HepG2 (cell line): ENCODE measurements around the gene TMCO4. TPM values are rescaled to one million over a fixed set of nuclear protein-coding genes. Genes with fewer than 3 reads are reported as not detected.

Experiments
- ATAC-seq: fragments of 200-7000 bp; cut with Tn5 transposase; 3 replicates; pipeline ENCODE4 v1.9.1; 2020; ENCODE audit warnings: mild to moderate bottlenecking, moderate library complexity
- BruUV-seq: library from RNA; stranded (reverse); fragments of 400-500 nt; replicated peaks from 2 replicates; lab custom pipeline; 2021; lab: Mats Ljungman, UMichigan
- CTCF ChIA-PET: fragments of 300-600 bp; formaldehyde crosslinking; extraction: SDS; loops from one replicate; lab custom pipeline; 2021; ENCODE audit warnings: low total read pairs, inconsistent platforms, low intra/inter-chr PET ratio; lab: Yijun Ruan, JAX
- POLR2A ChIA-PET: fragments of 350-600 bp; sonication (Branson Sonifier 250); formaldehyde crosslinking; loops from one replicate; lab custom pipeline; 2020; ENCODE audit warnings: antibody characterized with exemption, inconsistent platforms; lab: Yijun Ruan, JAX
- DNase-seq: peaks from one replicate; pipeline ENCODE4 v3.0.0-alpha.2; 2015; ENCODE audit warnings: low spot score
- FAIRE-seq: peaks from 3 replicates; lab custom pipeline; 2011; peaks lifted over from hg19 to GRCh38; lab: Jason Lieb, UNC
- H2AFZ ChIP-seq: one replicate; pipeline ENCODE4 v1.6.1; 2011; ENCODE audit warnings: low read length, inconsistent platforms
- H3K27ac ChIP-seq: fragments of 300-600 bp; 3 replicates; pipeline ENCODE4 v1.8.0; 2011; ENCODE audit warnings: mixed run types, mild to moderate bottlenecking, mixed read lengths, low read length, inconsistent platforms; ENCODE audit not compliant: insufficient read depth; ENCODE audit errors: extremely low read length
- H3K27me3 ChIP-seq, 2 experiments: fragments of 200-600 bp in 1 of 2; 2 replicates in 1 of 2; 3 replicates in 1 of 2; pipeline versions ENCODE4 v1.6.0 to v1.8.0; 2011; ENCODE audit warnings: low read length in 2 of 2, mild to moderate bottlenecking in 2 of 2, moderate library complexity in 2 of 2, inconsistent platforms in 1 of 2; ENCODE audit not compliant: insufficient read depth in 2 of 2, control insufficient read depth in 1 of 2
- H3K36me3 ChIP-seq, 2 experiments: fragments of 200-600 bp in 1 of 2; replicated peaks in 1 of 2; 2 replicates in 1 of 2; 3 replicates in 1 of 2; pipeline versions ENCODE4 v1.5.1 to v1.8.0; 2011; ENCODE audit warnings: low read length in 2 of 2, inconsistent platforms in 1 of 2; ENCODE audit not compliant: insufficient read depth in 2 of 2, control insufficient read depth in 1 of 2
- H3K4me1 ChIP-seq: 2 replicates; pipeline ENCODE4 v1.5.1; 2012; ENCODE audit warnings: low read length, inconsistent platforms; ENCODE audit not compliant: insufficient read depth
- H3K4me2 ChIP-seq: 2 replicates; pipeline ENCODE4 v1.6.0; 2011; ENCODE audit warnings: low read depth, low read length, inconsistent platforms
- H3K4me3 ChIP-seq, 3 experiments: fragments of 200-600 bp in 1 of 3; sonication (generic), shearing (Covaris generic) in 1 of 3; replicated peaks in 1 of 3; 2 replicates each; pipeline ENCODE4 v1.5.1; 2011 to 2016; ENCODE audit warnings: low read length in 3 of 3, inconsistent platforms in 2 of 3, low read depth in 2 of 3, mild to moderate bottlenecking in 2 of 3, control low read depth in 1 of 3, mixed read lengths in 1 of 3; ENCODE audit not compliant: insufficient read depth in 1 of 3
- H3K79me2 ChIP-seq: one replicate; pipeline ENCODE4 v1.6.1; 2011; ENCODE audit warnings: low read length, inconsistent platforms; ENCODE audit not compliant: insufficient read depth
- H3K9ac ChIP-seq: 2 replicates; pipeline ENCODE4 v1.6.0; 2011; ENCODE audit warnings: mild to moderate bottlenecking, low read depth, low read length, inconsistent platforms; ENCODE audit not compliant: insufficient read depth
- H3K9me3 ChIP-seq: 2 replicates; pipeline ENCODE4 v1.5.1; 2012; ENCODE audit warnings: mild to moderate bottlenecking, low read length
- H4K20me1 ChIP-seq: 2 replicates; pipeline ENCODE4 v1.6.0; 2011; ENCODE audit warnings: inconsistent platforms, mild to moderate bottlenecking, low read length, moderate library complexity; ENCODE audit not compliant: insufficient read depth
- AGO1 ChIP-seq: fragments of 200-400 bp; formaldehyde crosslinking; IDR thresholded peaks from 2 replicates; pipeline ENCODE4 v1.6.1; 2017; ENCODE audit warnings: mild to moderate bottlenecking, low read depth, low read length, moderate library complexity; ENCODE audit not compliant: poor library complexity, severe bottlenecking
- ARNTL ChIP-seq: sonication (generic); formaldehyde crosslinking; IDR thresholded peaks from 2 replicates; pipeline ENCODE4 v1.4.0; 2020; ENCODE audit warnings: mild to moderate bottlenecking, missing genetic modification reagents
- BCL6 ChIP-seq: IDR thresholded peaks from 2 replicates; pipeline ENCODE4 v1.6.1; 2016; ENCODE audit warnings: missing genetic modification reagents, missing compliant biosample characterization
- E2F2 ChIP-seq: sonication (generic); formaldehyde crosslinking; IDR thresholded peaks from 2 replicates; pipeline ENCODE4 v1.4.0; 2020; ENCODE audit warnings: missing genetic modification reagents, borderline replicate concordance
- FOXM1 ChIP-seq: sonication (generic); formaldehyde crosslinking; IDR thresholded peaks from 2 replicates; pipeline ENCODE4 v1.5.0; 2020; ENCODE audit warnings: missing genetic modification reagents
- FUBP1 ChIP-seq: sonication (generic); formaldehyde crosslinking; IDR thresholded peaks from 2 replicates; pipeline ENCODE4 v1.5.1; 2020; ENCODE audit warnings: missing genetic modification reagents, mild to moderate bottlenecking, borderline replicate concordance
- GLMP ChIP-seq: sonication (generic); formaldehyde crosslinking; IDR thresholded peaks from 2 replicates; pipeline ENCODE4 v1.9.0; 2021; ENCODE audit warnings: missing genetic modification reagents, mild to moderate bottlenecking, borderline replicate concordance
- IRF9 ChIP-seq: sonication (generic); formaldehyde crosslinking; IDR thresholded peaks from 2 replicates; pipeline ENCODE4 v1.8.0; 2022; ENCODE audit warnings: missing genetic modification reagents, mild to moderate bottlenecking, borderline replicate concordance
- KLF12 ChIP-seq: sonication (generic); formaldehyde crosslinking; IDR thresholded peaks from 2 replicates; pipeline ENCODE4 v1.4.0; 2020; ENCODE audit warnings: missing genetic modification reagents, borderline replicate concordance
- MED1 ChIP-seq: sonication (generic); formaldehyde crosslinking; IDR thresholded peaks from 2 replicates; pipeline ENCODE4 v1.4.0; 2020; ENCODE audit warnings: missing genetic modification reagents
- NFE2 ChIP-seq: sonication (generic); formaldehyde crosslinking; IDR thresholded peaks from 2 replicates; pipeline ENCODE4 v1.4.0; 2020; ENCODE audit warnings: missing genetic modification reagents
- TEAD2 ChIP-seq: sonication (generic); formaldehyde crosslinking; IDR thresholded peaks from 2 replicates; pipeline ENCODE4 v1.9.0; 2021; ENCODE audit warnings: missing genetic modification reagents
- ZBTB25 ChIP-seq: IDR thresholded peaks from 2 replicates; pipeline ENCODE4 v1.6.1; 2018; ENCODE audit warnings: missing genetic modification reagents
- ZNF121 ChIP-seq: sonication (generic); formaldehyde crosslinking; IDR thresholded peaks from 2 replicates; pipeline ENCODE4 v1.5.0; 2020; ENCODE audit warnings: mild to moderate bottlenecking, missing genetic modification reagents
- ZNF512B ChIP-seq: sonication (generic); formaldehyde crosslinking; IDR thresholded peaks from 2 replicates; pipeline ENCODE4 v1.5.1; 2020; ENCODE audit warnings: missing genetic modification reagents, mild to moderate bottlenecking, borderline replicate concordance
- ZNF547 ChIP-seq: sonication (generic); formaldehyde crosslinking; IDR thresholded peaks from 2 replicates; pipeline ENCODE4 v1.5.1; 2020; ENCODE audit warnings: mild to moderate bottlenecking, missing genetic modification reagents
- WGBS: methylation state at CpG from one replicate; pipeline ENCODE4 v1.1.6; 2017; ENCODE audit warnings: low lambda C conversion rate; 5-methylcytosine and 5-hydroxymethylcytosine counted together
- in situ Hi-C: cut with HindIII; loops from 2 replicates; pipeline ENCODE4 v1.10.0; 2017; ENCODE audit warnings: low pct_unique_long_range_greater_than_20kb; ENCODE audit not compliant: extremely low pct_ligation_motif_present
- intact Hi-C: fragments of 100-400 bp; cut with micrococcal nuclease; formaldehyde crosslinking; loops from one replicate; pipeline ENCODE4 v1.10.0; 2022; ENCODE audit not compliant: unreplicated experiment
- polyA plus RNA-seq, 8 experiments: library from polyadenylated mRNA; depleted of rRNA in 3 of 8; stranded (reverse) in 7 of 8; unstranded in 1 of 8; fragments of >200 nt; fragmentation: Illumina TruSeq in 4 of 8; extraction: Trizol in 4 of 8; gene quantifications; 2 replicates each; pipeline versions ENCODE4 v1.2.1 to v1.2.3, GENCODE V29; 2011 to 2016; ENCODE audit warnings: low read depth in 4 of 8, missing spikeins in 1 of 8, mixed read lengths in 1 of 8; ENCODE audit not compliant: insufficient read depth in 1 of 8
- total RNA-seq, 5 experiments: library from RNA; depleted of rRNA; stranded (reverse); fragments of >200 nt; fragmentation: Illumina TruSeq; extraction: Trizol; gene quantifications; 2 replicates each; pipeline ENCODE4 v1.2.3, GENCODE V29; 2016; ENCODE audit warnings: low read depth in 1 of 5

Gene TMCO4
- total and polyA plus RNA-seq, 2 of the 13 experiments (the other 11 are each of a cell fraction or from before 2014, with no cell fraction given): 2.1 to 4.1 TPM

- intact Hi-C loops (no loop called here), in situ Hi-C loops (no loop called here)
- BruUV-seq: no TSS peak
- ChIA-PET CTCF (no interaction called here), POLR2A (no interaction called here)
- Histone ChIP-seq H3K36me3 (no peaks in the 10 kb centered on the region), H3K9ac (no peak overlapping the region), H3K4me3 (no peak overlapping the region), H3K4me2 (no peak overlapping the region), H3K79me2 (no peaks in the 10 kb centered on the region), H4K20me1 (0 out of 2 replicates have a peak, but pooled peaks cover 4% of the 10 kb centered on the region), H3K9me3 (no peaks in the 10 kb centered on the region), H3K27ac (no peak overlapping the region), H2AFZ (no peak overlapping the region), H3K4me1 (no peaks in the 10 kb centered on the region), H3K27me3 (no peaks in the 10 kb centered on the region; a peak in 1 of 5 replicates)
- WGBS: 46% methylated on average over 8 of the region's 8 CpGs
- no peak for ATAC-seq
- no peak for TF ChIP-seq ARNTL (CRISPR knock-in tag)
- no peak for TF ChIP-seq FUBP1 (CRISPR knock-in tag)
- no peak for TF ChIP-seq E2F2 (CRISPR knock-in tag)
- TF ChIP-seq MED1: no peak
- TF ChIP-seq FOXM1: no peak
- TF ChIP-seq TEAD2 (CRISPR knock-in tag): no peak
- no peak for TF ChIP-seq IRF9
- TF ChIP-seq ZNF547 (CRISPR knock-in tag): no peak
- no peak for TF ChIP-seq NFE2 (CRISPR knock-in tag)
- no peak for TF ChIP-seq ZBTB25
- no peak for TF ChIP-seq BCL6
- TF ChIP-seq GLMP: no peak
- no peak for TF ChIP-seq KLF12
- TF ChIP-seq ZNF121 (CRISPR knock-in tag): no peak
- no peak for TF ChIP-seq AGO1
- TF ChIP-seq ZNF512B: no peak
- DNase-seq: no peak
- no peak for FAIRE-seq
These were observed 116.4 kb downstream of the TMCO4 start for GRCh38 chr1:19683351-19683750.
